Kidney (tissue), 14 donors: ENCODE results near the gene FGD3. TPM values are rescaled to one million over a fixed set of nuclear protein-coding genes. Genes with fewer than 3 reads are reported as not detected.
A peak's percentile ranks its signal among the peaks of the same experiment; 100 is the strongest.

Experiments
- DNase-seq, 5 donors: peaks; one replicate each; pipeline ENCODE4 v3.0.0-alpha.2; 2013 to 2020
- FAIRE-seq: peaks from 2 replicates; lab custom pipeline; 2012; peaks lifted over from hg19 to GRCh38; lab: Jason Lieb, UNC
- H3K27ac ChIP-seq, 2 donors: one replicate each; pipeline ENCODE4 v1.7.0; 2013; ENCODE audit warnings: low read depth in 2 of 2, low read length in 2 of 2, inconsistent platforms in 1 of 2
- H3K27me3 ChIP-seq: one replicate; pipeline ENCODE4 v1.7.1; 2013; ENCODE audit warnings: low read length, inconsistent platforms; ENCODE audit not compliant: control insufficient read depth, insufficient read depth
- H3K36me3 ChIP-seq, 3 donors: one replicate each; pipeline versions ENCODE4 v1.7.0 to v1.7.1; 2013; ENCODE audit warnings: low read length in 3 of 3, control low read depth in 1 of 3, inconsistent platforms in 1 of 3; ENCODE audit not compliant: insufficient read depth in 3 of 3, control insufficient read depth in 2 of 3
- H3K4me1 ChIP-seq, 3 donors: one replicate each; pipeline versions ENCODE4 v1.7.0 to v1.7.1; 2013; ENCODE audit warnings: low read length in 3 of 3, inconsistent platforms in 1 of 3, low read depth in 1 of 3; ENCODE audit not compliant: control insufficient read depth in 2 of 3, insufficient read depth in 2 of 3
- H3K4me3 ChIP-seq, 3 donors: one replicate each; pipeline versions ENCODE4 v1.7.0 to v1.8.1; 2013; ENCODE audit warnings: low read length in 3 of 3, control low read depth in 1 of 3, inconsistent platforms in 1 of 3
- H3K9ac ChIP-seq, 3 donors: one replicate each; pipeline versions ENCODE4 v1.7.0 to v1.7.1; 2013; ENCODE audit warnings: low read length in 3 of 3, control low read depth in 1 of 3, inconsistent platforms in 1 of 3
- H3K9me3 ChIP-seq, 3 donors: one replicate each; pipeline versions ENCODE4 v1.7.0 to v1.7.1; 2013; ENCODE audit warnings: low read length in 3 of 3, control low read depth in 1 of 3, inconsistent platforms in 1 of 3; ENCODE audit not compliant: control insufficient read depth in 2 of 3, insufficient read depth in 1 of 3
- intact Hi-C: fragments of 100-400 bp; cut with DNase I; formaldehyde crosslinking; loops from one replicate; pipeline ENCODE4 v1.11.1; 2022
- polyA plus RNA-seq: library from polyadenylated mRNA; stranded (reverse); fragments of 350-450 nt; fragmentation: Illumina TruSeq; extraction: RNeasy Lipid Tissue Mini Kit (QIAGEN cat#74804); gene quantifications from one replicate; pipeline ENCODE4 v1.2.3, GENCODE V29; 2014; ENCODE audit warnings: low read depth, low replicate concordance; ENCODE audit not compliant: insufficient read depth
- total RNA-seq: library from RNA; stranded (reverse); fragmentation: NEBNext Ultra II Directional; extraction: Animal tissue kit (Norgen Biotek cat#: 25700); gene quantifications from one replicate; pipeline ENCODE4 v1.2.1, GENCODE V29; 2021
- TF ChIP-seq, protein P1 (sequence below): IDR thresholded peaks from 3 replicates; pipeline ENCODE4 v1.5.1; 2012; ENCODE audit warnings: mild to moderate bottlenecking, moderate library complexity, borderline replicate concordance; ENCODE audit not compliant: insufficient read depth; ENCODE audit errors: extremely low read depth
- donor health status: control.
- donor health status: control.
- donor health status: control.
- donor health status: control.
- donor health status: control.
- donor health status: DM: yes; HTN: yes; CAD: no.
- donor health status: Normal renal cell carcinoma (clear cell type).

Gene FGD3
- total and polyA plus RNA-seq, 2 donors from 2014 or later, result 7.4 to 12.1 TPM

GRCh38 chr9:93045521-93045920 is 98.2 kb downstream of the FGD3 start:
- no peak for DNase-seq
- Histone ChIP-seq H3K27me3 (no peaks in the 10 kb centered on the region), H3K4me3 (no peak overlapping the region), H3K27ac (no peak overlapping the region), H3K9ac (no peak overlapping the region), H3K36me3 (no peaks in the 10 kb centered on the region), H3K9me3 (no peaks in the 10 kb centered on the region), H3K4me1 (peaks cover 0 to 8% (median 4%) of the 10 kb centered on the region in 3 donors)
- intact Hi-C loops, result no loop called here
- TF ChIP-seq, protein P1, sequence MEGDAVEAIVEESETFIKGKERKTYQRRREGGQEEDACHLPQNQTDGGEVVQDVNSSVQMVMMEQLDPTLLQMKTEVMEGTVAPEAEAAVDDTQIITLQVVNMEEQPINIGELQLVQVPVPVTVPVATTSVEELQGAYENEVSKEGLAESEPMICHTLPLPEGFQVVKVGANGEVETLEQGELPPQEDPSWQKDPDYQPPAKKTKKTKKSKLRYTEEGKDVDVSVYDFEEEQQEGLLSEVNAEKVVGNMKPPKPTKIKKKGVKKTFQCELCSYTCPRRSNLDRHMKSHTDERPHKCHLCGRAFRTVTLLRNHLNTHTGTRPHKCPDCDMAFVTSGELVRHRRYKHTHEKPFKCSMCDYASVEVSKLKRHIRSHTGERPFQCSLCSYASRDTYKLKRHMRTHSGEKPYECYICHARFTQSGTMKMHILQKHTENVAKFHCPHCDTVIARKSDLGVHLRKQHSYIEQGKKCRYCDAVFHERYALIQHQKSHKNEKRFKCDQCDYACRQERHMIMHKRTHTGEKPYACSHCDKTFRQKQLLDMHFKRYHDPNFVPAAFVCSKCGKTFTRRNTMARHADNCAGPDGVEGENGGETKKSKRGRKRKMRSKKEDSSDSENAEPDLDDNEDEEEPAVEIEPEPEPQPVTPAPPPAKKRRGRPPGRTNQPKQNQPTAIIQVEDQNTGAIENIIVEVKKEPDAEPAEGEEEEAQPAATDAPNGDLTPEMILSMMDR, result no peak
- no peak for FAIRE-seq

GRCh38 chr9:93048566-93049448 is 101.5 kb downstream of the FGD3 start:
- TF ChIP-seq, protein P1, result no peak
- no peak for FAIRE-seq
- Histone ChIP-seq H3K4me1 (peaks cover 0 to 11% (median 8%) of the 10 kb centered on the region in 3 donors), H3K27ac (no peak overlapping the region), H3K9me3 (no peaks in the 10 kb centered on the region), H3K27me3 (no peaks in the 10 kb centered on the region), H3K4me3 (no peak overlapping the region), H3K36me3 (no peaks in the 10 kb centered on the region), H3K9ac (no peak overlapping the region)
- intact Hi-C loops, result no loop called here
- DNase-seq, result peak in 1 of 5 donors; percentile 15

DNA sequence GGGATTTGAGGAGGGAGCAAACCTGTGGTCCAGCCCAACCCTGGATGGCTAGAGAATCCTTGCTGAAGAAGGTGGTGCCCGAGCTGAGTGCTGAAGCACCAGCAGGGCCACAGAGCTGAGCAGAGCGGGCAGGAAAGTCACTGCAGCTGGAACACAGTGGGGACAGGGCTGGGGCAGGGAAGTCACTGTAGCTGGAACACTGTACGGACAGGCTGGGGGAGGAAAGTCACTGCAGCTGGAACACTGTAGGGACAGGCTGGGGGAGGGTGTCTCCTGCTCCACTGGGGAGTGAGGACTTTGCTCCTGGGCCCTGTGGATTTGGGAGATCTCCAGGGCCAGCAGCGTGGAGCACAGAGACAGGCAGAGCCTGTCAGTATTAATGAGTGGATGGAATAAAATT is 102.2 kb downstream of the FGD3 start:
- Histone ChIP-seq H3K9ac (no peak overlapping the region), H3K36me3 (no peaks in the 10 kb centered on the region), H3K4me3 (no peak overlapping the region), H3K27me3 (no peaks in the 10 kb centered on the region), H3K4me1 (peaks cover 0 to 11% (median 8%) of the 10 kb centered on the region in 3 donors), H3K9me3 (no peaks in the 10 kb centered on the region), H3K27ac (no peak overlapping the region)
- no peak for FAIRE-seq
- no peak for DNase-seq
- TF ChIP-seq, protein P1, result no peak
- intact Hi-C loops, result no loop called here
